ENCODE results near the gene MYO1E.
A peak's percentile ranks its signal among the peaks of the same experiment; 100 is the strongest.
"Not testable (repeated sequence)": the region's sequence is repeated elsewhere in the genome, so short reads cannot be mapped to it uniquely, and the experiment has no call there.

MYO1E gene

GRCh38 chr15:59388670-59389069 is 16.0 kb upstream of the MYO1E start:
- H3K9ac ChIP-seq (ENCODE audit: low read depth in 1 of 2, low read length in 2 of 2), result no peak overlapping the region
- no peak overlapping the region for H3K27ac ChIP-seq (ENCODE audit: low read depth, low read length)

GRCh38 chr15:59387196-59387878 is 14.7 kb upstream of the MYO1E start:
- not testable (repeated sequence) for H3K4me1 ChIP-seq (ENCODE audit: control insufficient read depth in 1 of 2, insufficient read depth in 2 of 2, low read length in 2 of 2); H3K4me3 ChIP-seq (ENCODE audit: low read depth in 1 of 2, low read length in 2 of 2); H3K9ac ChIP-seq (ENCODE audit: low read depth in 1 of 2, low read length in 2 of 2); H3K36me3 ChIP-seq (ENCODE audit: control insufficient read depth in 1 of 2, insufficient read depth in 2 of 2, low read length in 2 of 2); H3K27me3 ChIP-seq (ENCODE audit: control insufficient read depth in 1 of 2, insufficient read depth in 2 of 2, low read length in 2 of 2); H3K27ac ChIP-seq (ENCODE audit: low read depth, low read length); H3K9me3 ChIP-seq (ENCODE audit: control insufficient read depth in 1 of 2, low read length in 2 of 2)

More at GRCh38 chr15:59388670-59389069, 16.0 kb upstream of the MYO1E start:
- H3K9me3 ChIP-seq (ENCODE audit: control insufficient read depth in 1 of 2, low read length in 2 of 2), result no peaks in the 10 kb centered on the region
- no peaks in the 10 kb centered on the region for H3K27me3 ChIP-seq (ENCODE audit: control insufficient read depth in 1 of 2, insufficient read depth in 2 of 2, low read length in 2 of 2)
- H3K4me1 ChIP-seq (ENCODE audit: control insufficient read depth in 1 of 2, insufficient read depth in 2 of 2, low read length in 2 of 2), result no peaks in the 10 kb centered on the region
- H3K4me3 ChIP-seq (ENCODE audit: low read depth in 1 of 2, low read length in 2 of 2), result no peak overlapping the region
- H3K36me3 ChIP-seq (ENCODE audit: control insufficient read depth in 1 of 2, insufficient read depth in 2 of 2, low read length in 2 of 2), result no peaks in the 10 kb centered on the region

- Histone ChIP-seq H3K27ac (ENCODE audit: low read depth, low read length) (no peak overlapping the region), H3K36me3 (ENCODE audit: control insufficient read depth in 1 of 2, insufficient read depth in 2 of 2, low read length in 2 of 2) (peaks cover 0 to 3% of the 10 kb centered on the region in 2 donors), H3K4me3 (ENCODE audit: low read depth in 1 of 2, low read length in 2 of 2) (no peak overlapping the region), H3K9me3 (ENCODE audit: control insufficient read depth in 1 of 2, low read length in 2 of 2) (no peaks in the 10 kb centered on the region), H3K4me1 (ENCODE audit: control insufficient read depth in 1 of 2, insufficient read depth in 2 of 2, low read length in 2 of 2) (peaks cover 4 to 6% of the 10 kb centered on the region in 2 donors), H3K27me3 (ENCODE audit: control insufficient read depth in 1 of 2, insufficient read depth in 2 of 2, low read length in 2 of 2) (no peaks in the 10 kb centered on the region), H3K9ac (ENCODE audit: low read depth in 1 of 2, low read length in 2 of 2) (no peak overlapping the region)
Observed at GRCh38 chr15:59385171-59385570, 12.5 kb upstream of the MYO1E start.

- H3K27me3 ChIP-seq (ENCODE audit: control insufficient read depth in 1 of 2, insufficient read depth in 2 of 2, low read length in 2 of 2), result no peaks in the 10 kb centered on the region
- peaks cover 0 to 3% of the 10 kb centered on the region in 2 donors for H3K36me3 ChIP-seq (ENCODE audit: control insufficient read depth in 1 of 2, insufficient read depth in 2 of 2, low read length in 2 of 2)
- no peak overlapping the region for H3K9ac ChIP-seq (ENCODE audit: low read depth in 1 of 2, low read length in 2 of 2)
- H3K4me3 ChIP-seq (ENCODE audit: low read depth in 1 of 2, low read length in 2 of 2), result no peak overlapping the region
- H3K27ac ChIP-seq (ENCODE audit: low read depth, low read length), result no peak overlapping the region
- H3K4me1 ChIP-seq (ENCODE audit: control insufficient read depth in 1 of 2, insufficient read depth in 2 of 2, low read length in 2 of 2), result peaks cover 4 to 6% of the 10 kb centered on the region in 2 donors
- H3K9me3 ChIP-seq (ENCODE audit: control insufficient read depth in 1 of 2, low read length in 2 of 2), result no peaks in the 10 kb centered on the region
Observed at GRCh38 chr15:59384507-59384906, 11.8 kb upstream of the MYO1E start.

GRCh38 chr15:59380902-59381610 is 8.4 kb upstream of the MYO1E start:
- no peaks in the 10 kb centered on the region for H3K9me3 ChIP-seq (ENCODE audit: control insufficient read depth in 1 of 2, low read length in 2 of 2)
- H3K27ac ChIP-seq (ENCODE audit: low read depth, low read length), result no peak overlapping the region
- no peak overlapping the region for H3K4me3 ChIP-seq (ENCODE audit: low read depth in 1 of 2, low read length in 2 of 2)
- H3K27me3 ChIP-seq (ENCODE audit: control insufficient read depth in 1 of 2, insufficient read depth in 2 of 2, low read length in 2 of 2), result no peaks in the 10 kb centered on the region
- peaks cover 4 to 6% of the 10 kb centered on the region in 2 donors for H3K4me1 ChIP-seq (ENCODE audit: control insufficient read depth in 1 of 2, insufficient read depth in 2 of 2, low read length in 2 of 2)
- H3K36me3 ChIP-seq (ENCODE audit: control insufficient read depth in 1 of 2, insufficient read depth in 2 of 2, low read length in 2 of 2), result peaks cover 0 to 3% of the 10 kb centered on the region in 2 donors
- H3K9ac ChIP-seq (ENCODE audit: low read depth in 1 of 2, low read length in 2 of 2), result no peak overlapping the region

- Histone ChIP-seq H3K9ac (ENCODE audit: low read depth in 1 of 2, low read length in 2 of 2) (no peak overlapping the region), H3K27ac (ENCODE audit: low read depth, low read length) (no peak overlapping the region), H3K27me3 (ENCODE audit: control insufficient read depth in 1 of 2, insufficient read depth in 2 of 2, low read length in 2 of 2) (no peaks in the 10 kb centered on the region), H3K4me3 (ENCODE audit: low read depth in 1 of 2, low read length in 2 of 2) (no peak overlapping the region), H3K4me1 (ENCODE audit: control insufficient read depth in 1 of 2, insufficient read depth in 2 of 2, low read length in 2 of 2) (peaks cover 6 to 8% of the 10 kb centered on the region in 2 donors), H3K36me3 (ENCODE audit: control insufficient read depth in 1 of 2, insufficient read depth in 2 of 2, low read length in 2 of 2) (peaks cover 0 to 3% of the 10 kb centered on the region in 2 donors), H3K9me3 (ENCODE audit: control insufficient read depth in 1 of 2, low read length in 2 of 2) (no peaks in the 10 kb centered on the region)
Observed at GRCh38 chr15:59379531-59379930, 6.9 kb upstream of the MYO1E start.

- H3K4me3 ChIP-seq (ENCODE audit: low read depth in 1 of 2, low read length in 2 of 2), result no peak overlapping the region
- no peak overlapping the region for H3K27ac ChIP-seq (ENCODE audit: low read depth, low read length)
- peaks cover 6 to 9% of the 10 kb centered on the region in 2 donors for H3K4me1 ChIP-seq (ENCODE audit: control insufficient read depth in 1 of 2, insufficient read depth in 2 of 2, low read length in 2 of 2)
- no peak overlapping the region for H3K9ac ChIP-seq (ENCODE audit: low read depth in 1 of 2, low read length in 2 of 2)
- H3K9me3 ChIP-seq (ENCODE audit: control insufficient read depth in 1 of 2, low read length in 2 of 2), result no peaks in the 10 kb centered on the region
- no peaks in the 10 kb centered on the region for H3K27me3 ChIP-seq (ENCODE audit: control insufficient read depth in 1 of 2, insufficient read depth in 2 of 2, low read length in 2 of 2)
- H3K36me3 ChIP-seq (ENCODE audit: control insufficient read depth in 1 of 2, insufficient read depth in 2 of 2, low read length in 2 of 2), result peaks cover 0 to 3% of the 10 kb centered on the region in 2 donors
Observed at GRCh38 chr15:59378855-59379254, 6.2 kb upstream of the MYO1E start.

GRCh38 chr15:59377924-59378323 is 5.3 kb upstream of the MYO1E start:
- Histone ChIP-seq H3K9me3 (ENCODE audit: control insufficient read depth in 1 of 2, low read length in 2 of 2) (no peaks in the 10 kb centered on the region), H3K4me3 (ENCODE audit: low read depth in 1 of 2, low read length in 2 of 2) (no peak overlapping the region), H3K27ac (ENCODE audit: low read depth, low read length) (no peak overlapping the region), H3K27me3 (ENCODE audit: control insufficient read depth in 1 of 2, insufficient read depth in 2 of 2, low read length in 2 of 2) (no peaks in the 10 kb centered on the region), H3K4me1 (ENCODE audit: control insufficient read depth in 1 of 2, insufficient read depth in 2 of 2, low read length in 2 of 2) (peaks cover 6 to 9% of the 10 kb centered on the region in 2 donors), H3K36me3 (ENCODE audit: control insufficient read depth in 1 of 2, insufficient read depth in 2 of 2, low read length in 2 of 2) (peaks cover 0 to 3% of the 10 kb centered on the region in 2 donors), H3K9ac (ENCODE audit: low read depth in 1 of 2, low read length in 2 of 2) (no peak overlapping the region)

GRCh38 chr15:59376733-59377132 is 4.1 kb upstream of the MYO1E start:
- no peak overlapping the region for H3K9ac ChIP-seq (ENCODE audit: low read depth in 1 of 2, low read length in 2 of 2)
- peaks cover 0 to under 1% of the 10 kb centered on the region in 2 donors for H3K36me3 ChIP-seq (ENCODE audit: control insufficient read depth in 1 of 2, insufficient read depth in 2 of 2, low read length in 2 of 2)
- H3K27ac ChIP-seq (ENCODE audit: low read depth, low read length), result no peak overlapping the region
- no peaks in the 10 kb centered on the region for H3K27me3 ChIP-seq (ENCODE audit: control insufficient read depth in 1 of 2, insufficient read depth in 2 of 2, low read length in 2 of 2)
- H3K9me3 ChIP-seq (ENCODE audit: control insufficient read depth in 1 of 2, low read length in 2 of 2), result no peaks in the 10 kb centered on the region
- no peak overlapping the region for H3K4me3 ChIP-seq (ENCODE audit: low read depth in 1 of 2, low read length in 2 of 2)
- H3K4me1 ChIP-seq (ENCODE audit: control insufficient read depth in 1 of 2, insufficient read depth in 2 of 2, low read length in 2 of 2), result peaks cover 6 to 9% of the 10 kb centered on the region in 2 donors

GRCh38 chr15:59373215-59373614 is 544 bp upstream of the MYO1E start:
- H3K36me3 ChIP-seq (ENCODE audit: control insufficient read depth in 1 of 2, insufficient read depth in 2 of 2, low read length in 2 of 2), result no peaks in the 10 kb centered on the region
- H3K9ac ChIP-seq (ENCODE audit: low read depth in 1 of 2, low read length in 2 of 2), result peak overlapping the region; percentile 80 to 92
- peaks cover 5 to 16% of the 10 kb centered on the region in 2 donors for H3K4me1 ChIP-seq (ENCODE audit: control insufficient read depth in 1 of 2, insufficient read depth in 2 of 2, low read length in 2 of 2)
- H3K27me3 ChIP-seq (ENCODE audit: control insufficient read depth in 1 of 2, insufficient read depth in 2 of 2, low read length in 2 of 2), result no peaks in the 10 kb centered on the region
- peak overlapping the region; percentile 86 to 87 for H3K4me3 ChIP-seq (ENCODE audit: low read depth in 1 of 2, low read length in 2 of 2)
- peak overlapping the region; percentile 97 for H3K27ac ChIP-seq (ENCODE audit: low read depth, low read length)
- no peaks in the 10 kb centered on the region for H3K9me3 ChIP-seq (ENCODE audit: control insufficient read depth in 1 of 2, low read length in 2 of 2)

Measured in duodenal mucosa (tissue), 2 donors.